MM.1S (cell line): ENCODE results near the gene KCNMA1.

ENCODE experiments used
- DNase-seq: peaks from one replicate; pipeline ENCODE4 v3.0.0-alpha.2; 2015
- H2AFZ ChIP-seq: fragments of 300-600 bp; sonication (generic); 2 replicates; pipeline ENCODE4 v1.6.0; 2016; ENCODE audit warnings: antibody characterized with exemption, low read length
- H3F3A ChIP-seq: fragments of 300-600 bp; sonication (generic); 2 replicates; pipeline ENCODE4 v1.6.1; 2016; ENCODE audit warnings: mild to moderate bottlenecking, antibody characterized with exemption, low read length, moderate library complexity, mixed read lengths; ENCODE audit not compliant: insufficient read depth
- H3K27ac ChIP-seq: fragments of 300-600 bp; sonication (generic); 2 replicates; pipeline ENCODE4 v1.5.1; 2016; ENCODE audit warnings: mild to moderate bottlenecking, low read length
- H3K27me3 ChIP-seq: fragments of 300-600 bp; sonication (generic); replicated peaks from 2 replicates; pipeline ENCODE4 v1.6.0; 2016; ENCODE audit warnings: low read length; ENCODE audit not compliant: insufficient read depth
- H3K36me3 ChIP-seq: fragments of 300-600 bp; sonication (generic); replicated peaks from 2 replicates; pipeline ENCODE4 v1.6.1; 2016; ENCODE audit warnings: mild to moderate bottlenecking, low read length, mixed read lengths; ENCODE audit not compliant: insufficient read depth
- H3K4me1 ChIP-seq: fragments of 300-600 bp; sonication (generic); 2 replicates; pipeline ENCODE4 v1.6.1; 2016; ENCODE audit warnings: low read length, mixed read lengths
- H3K4me2 ChIP-seq: fragments of 300-600 bp; sonication (generic); 2 replicates; pipeline ENCODE4 v1.6.0; 2016; ENCODE audit warnings: low read depth, low read length
- H3K4me3 ChIP-seq: fragments of 300-600 bp; sonication (generic); 2 replicates; pipeline ENCODE4 v1.5.1; 2016; ENCODE audit warnings: low read length, mixed read lengths
- H3K79me2 ChIP-seq: fragments of 300-600 bp; sonication (generic); 2 replicates; pipeline ENCODE4 v1.6.1; 2016; ENCODE audit warnings: mixed run types, low read length, mixed read lengths
- H3K9ac ChIP-seq: fragments of 300-600 bp; sonication (generic); 2 replicates; pipeline ENCODE4 v1.6.1; 2016; ENCODE audit warnings: low read length, mixed read lengths
- H3K9me2 ChIP-seq: fragments of 300-600 bp; sonication (generic); replicated peaks from 2 replicates; pipeline ENCODE4 v1.6.1; 2016; ENCODE audit warnings: mild to moderate bottlenecking, low read length, mixed read lengths; ENCODE audit not compliant: insufficient read depth
- H3K9me3 ChIP-seq: fragments of 300-600 bp; sonication (generic); replicated peaks from 2 replicates; pipeline ENCODE4 v1.6.1; 2016; ENCODE audit warnings: mild to moderate bottlenecking, low read length, mixed read lengths; ENCODE audit not compliant: insufficient read depth
- H4K20me1 ChIP-seq: fragments of 300-600 bp; sonication (generic); 2 replicates; pipeline ENCODE4 v1.6.1; 2016; ENCODE audit warnings: mild to moderate bottlenecking, low read length, moderate library complexity, mixed read lengths; ENCODE audit not compliant: insufficient read depth
- CTCF ChIP-seq: fragments of 300-600 bp; sonication (generic); IDR thresholded peaks from 2 replicates; pipeline ENCODE4 v1.5.1; 2016; ENCODE audit warnings: antibody characterized with exemption, low read length, mixed read lengths
- EZH2 ChIP-seq: fragments of 300-600 bp; sonication (generic); optimal IDR thresholded peaks from 2 replicates; pipeline ENCODE3; 2017; ENCODE audit warnings: low read depth, mild to moderate bottlenecking, antibody characterized with exemption, low read length, mixed read lengths
- EZH2phosphoT487 ChIP-seq: fragments of 300-600 bp; sonication (generic); IDR thresholded peaks from 2 replicates; pipeline ENCODE4 v1.6.1; 2018; ENCODE audit warnings: antibody characterized with exemption, low read length

Gene KCNMA1

DNA sequence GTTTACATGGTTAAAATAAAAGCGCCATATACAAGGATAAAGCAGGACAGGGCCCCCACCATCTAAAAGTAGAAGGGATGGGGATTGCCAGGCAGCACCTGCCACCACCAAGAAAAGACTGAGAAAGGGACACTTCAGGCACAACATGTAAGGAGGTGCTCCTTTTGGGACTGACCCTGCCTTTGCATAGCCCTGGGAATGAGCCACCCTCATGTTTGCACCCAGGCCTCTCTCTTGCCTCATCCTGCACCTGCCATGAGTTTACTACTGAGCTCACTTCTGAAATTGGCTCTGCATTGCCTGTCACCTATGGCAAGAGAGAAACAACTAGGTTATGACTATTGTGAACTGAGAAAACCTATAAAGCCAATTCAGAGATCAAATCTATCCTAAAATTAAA, 489.7 kb downstream of the KCNMA1 start:
- Histone ChIP-seq H3K9me3 (no peaks in the 10 kb centered on the region), H3K9ac (no peak overlapping the region), H3K36me3 (no peaks in the 10 kb centered on the region), H3F3A (no peaks in the 10 kb centered on the region), H3K27ac (no peak overlapping the region), H3K4me3 (no peak overlapping the region), H3K4me1 (no peaks in the 10 kb centered on the region), H4K20me1 (no peaks in the 10 kb centered on the region), H3K27me3 (no peaks in the 10 kb centered on the region), H3K79me2 (no peaks in the 10 kb centered on the region), H3K4me2 (no peak overlapping the region), H3K9me2 (no peaks in the 10 kb centered on the region), H2AFZ (no peak overlapping the region)
- no peak for TF ChIP-seq EZH2phosphoT487
- no peak for TF ChIP-seq EZH2
- no peak for TF ChIP-seq CTCF
- DNase-seq = no peak

GRCh38 chr10:77146712-77147336, 490.8 kb downstream of the KCNMA1 start:
- no peak overlapping the region for H2AFZ ChIP-seq
- no peaks in the 10 kb centered on the region for H4K20me1 ChIP-seq
- no peaks in the 10 kb centered on the region for H3K27me3 ChIP-seq
- no peak overlapping the region for H3K9ac ChIP-seq
- H3K9me2 ChIP-seq = no peaks in the 10 kb centered on the region
- H3K4me1 ChIP-seq = no peaks in the 10 kb centered on the region
- no peak overlapping the region for H3K4me2 ChIP-seq
- TF ChIP-seq EZH2phosphoT487 (no peak), EZH2 (no peak), CTCF (no peak)
- no peak overlapping the region for H3K27ac ChIP-seq
- no peaks in the 10 kb centered on the region for H3K79me2 ChIP-seq
- no peaks in the 10 kb centered on the region for H3F3A ChIP-seq
- H3K4me3 ChIP-seq = no peak overlapping the region
- no peaks in the 10 kb centered on the region for H3K9me3 ChIP-seq
- H3K36me3 ChIP-seq = no peaks in the 10 kb centered on the region
- DNase-seq = no peak

- no peak for DNase-seq
- Histone ChIP-seq H3F3A (no peaks in the 10 kb centered on the region), H3K9ac (no peak overlapping the region), H3K79me2 (no peaks in the 10 kb centered on the region), H3K9me2 (no peaks in the 10 kb centered on the region), H4K20me1 (no peaks in the 10 kb centered on the region), H2AFZ (no peak overlapping the region), H3K9me3 (no peaks in the 10 kb centered on the region), H3K4me1 (no peaks in the 10 kb centered on the region), H3K4me2 (no peak overlapping the region), H3K27ac (no peak overlapping the region), H3K4me3 (no peak overlapping the region), H3K27me3 (no peaks in the 10 kb centered on the region), H3K36me3 (no peaks in the 10 kb centered on the region)
- no peak for TF ChIP-seq EZH2
- TF ChIP-seq CTCF = no peak
- no peak for TF ChIP-seq EZH2phosphoT487
Observed at GRCh38 chr10:77144656-77145055, 493.0 kb downstream of the KCNMA1 start.
